Stimulated activated CD4-positive, alpha-beta T cell treated with anti-CD3 and anti-CD28 coated beads, Interleukin-4, amount 100 ng/mL, for 4 hours (primary cell): ENCODE measurements around the gene ZDHHC7.

Experiments
- DNase-seq, 2 experiments: peaks; one replicate each; pipeline ENCODE4 v3.0.0-alpha.2; 2020

Gene ZDHHC7

DNA sequence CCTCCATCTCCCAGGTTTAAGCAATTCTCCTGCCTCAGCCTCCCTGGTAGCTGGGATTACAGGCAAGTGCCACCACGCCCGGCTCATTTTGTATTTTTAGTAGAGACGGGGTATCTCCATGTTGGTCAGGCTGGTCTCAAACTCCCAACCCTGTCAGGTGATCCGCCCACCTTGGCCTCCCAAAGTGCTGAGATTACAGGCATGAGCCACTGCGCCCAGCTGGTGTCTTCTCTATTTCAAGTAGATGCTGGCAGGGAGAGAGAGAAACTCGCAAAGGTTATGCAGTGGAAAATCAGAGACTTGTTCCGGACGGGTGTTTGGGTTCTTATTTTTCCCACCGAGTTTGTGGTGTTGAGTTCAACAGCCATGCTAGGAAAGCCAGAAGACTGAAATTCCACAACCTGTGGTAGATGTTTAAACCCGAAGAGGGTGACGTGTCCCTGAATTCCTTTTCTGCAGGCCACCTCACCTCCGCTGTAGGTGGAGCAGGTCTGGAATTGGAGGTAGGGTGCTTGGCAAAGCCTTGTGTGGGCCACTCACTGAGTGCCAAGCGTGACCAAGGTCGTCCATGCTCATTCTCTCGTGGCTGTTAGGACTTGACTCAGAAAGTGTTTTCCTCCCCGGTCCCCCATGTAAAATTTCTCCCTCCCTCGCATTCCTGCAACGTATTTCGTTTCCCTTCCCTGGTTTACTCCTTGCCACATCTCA, 7.3 kb upstream of the ZDHHC7 start:
- no peak for DNase-seq

DNA sequence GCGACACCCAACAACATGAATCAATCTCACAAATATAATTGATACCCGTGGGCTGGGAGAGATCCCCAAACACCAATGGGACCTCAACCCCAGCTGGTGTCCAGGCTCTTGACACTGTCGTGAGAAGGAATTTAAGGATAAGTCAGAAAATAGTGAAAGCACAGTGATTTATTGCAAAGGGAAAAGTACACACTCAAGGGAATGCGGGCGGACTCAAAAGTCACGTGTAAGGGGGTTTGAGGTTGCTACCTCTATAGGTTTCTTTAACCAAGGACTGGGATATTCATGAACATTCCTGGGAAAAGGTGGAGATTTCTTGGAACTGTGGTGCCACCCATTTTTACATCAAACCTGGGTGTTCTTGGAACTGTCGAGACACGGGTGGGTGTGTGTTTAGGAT, 6.3 kb upstream of the ZDHHC7 start:
- DNase-seq, result no peak

DNA sequence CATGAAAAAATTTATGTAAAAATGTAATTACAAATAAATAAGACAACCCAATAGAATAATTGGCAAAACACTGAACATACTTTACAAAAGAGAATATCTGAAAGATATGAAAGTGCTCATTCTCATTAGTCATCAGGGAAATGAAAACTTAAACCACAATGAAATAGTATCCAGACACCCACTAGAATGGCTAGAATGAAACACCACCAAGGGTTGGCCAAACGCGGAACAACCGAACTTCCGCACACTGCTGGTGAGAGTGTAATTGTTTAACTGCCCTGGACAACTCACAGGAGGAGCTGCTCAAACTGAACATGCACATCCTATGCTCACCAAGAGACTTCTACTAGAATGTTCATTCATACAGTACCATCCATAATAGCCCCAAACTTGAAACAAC, 5.8 kb upstream of the ZDHHC7 start:
- no peak for DNase-seq

DNA sequence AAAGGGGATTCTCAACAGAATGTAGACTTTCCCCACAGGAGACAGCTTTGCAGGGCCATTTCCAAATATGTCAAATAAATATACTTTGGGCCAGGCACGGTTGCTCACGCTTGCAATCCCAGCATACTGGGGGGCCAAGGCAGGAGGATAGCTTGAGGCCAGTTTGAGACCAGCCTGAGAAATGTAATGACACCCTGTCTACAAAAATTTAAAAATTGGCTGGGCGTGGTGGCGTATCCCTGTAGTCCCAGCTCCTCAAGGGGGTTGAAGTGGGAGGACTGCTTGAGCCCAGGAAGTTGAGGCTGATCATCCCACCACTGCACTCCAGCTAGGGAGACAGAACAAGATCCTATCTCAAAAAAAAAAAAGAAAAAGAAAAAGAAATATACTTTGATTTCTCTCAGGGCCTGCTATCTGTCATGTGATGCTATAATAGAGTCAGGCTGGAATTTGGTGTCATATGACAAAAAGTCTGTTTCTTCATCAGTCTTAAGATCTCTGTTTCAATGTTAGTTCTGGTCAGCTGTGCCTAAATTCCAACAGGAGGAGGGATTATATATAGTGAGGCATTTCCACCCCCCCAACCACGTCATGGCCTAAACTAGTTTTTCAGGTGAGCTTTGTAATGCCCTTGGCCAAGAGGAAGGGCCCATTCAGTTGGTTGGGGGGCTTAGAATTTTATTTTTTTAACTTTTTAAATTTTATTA, 4.3 kb upstream of the ZDHHC7 start:
- DNase-seq, result no peak

DNA sequence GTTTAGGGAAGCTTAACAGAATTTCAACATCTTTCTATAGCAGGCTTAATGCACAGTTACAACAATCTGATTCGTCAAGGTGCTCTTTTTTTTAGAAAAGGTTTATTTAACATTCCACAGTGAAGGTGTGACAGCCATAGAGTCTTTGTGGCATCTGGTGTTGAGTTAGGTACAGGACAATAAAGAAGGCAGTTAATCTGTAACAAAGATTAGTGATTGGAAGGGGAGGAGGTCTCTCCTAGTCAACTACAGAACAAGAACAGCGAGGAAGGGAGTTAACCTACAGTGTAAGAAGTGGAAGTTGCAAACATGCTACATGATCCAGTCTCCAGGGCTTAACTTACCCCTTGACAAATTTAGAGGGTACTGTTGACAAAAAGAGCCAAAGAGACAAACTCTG, 3.0 kb upstream of the ZDHHC7 start:
- no peak for DNase-seq

DNA sequence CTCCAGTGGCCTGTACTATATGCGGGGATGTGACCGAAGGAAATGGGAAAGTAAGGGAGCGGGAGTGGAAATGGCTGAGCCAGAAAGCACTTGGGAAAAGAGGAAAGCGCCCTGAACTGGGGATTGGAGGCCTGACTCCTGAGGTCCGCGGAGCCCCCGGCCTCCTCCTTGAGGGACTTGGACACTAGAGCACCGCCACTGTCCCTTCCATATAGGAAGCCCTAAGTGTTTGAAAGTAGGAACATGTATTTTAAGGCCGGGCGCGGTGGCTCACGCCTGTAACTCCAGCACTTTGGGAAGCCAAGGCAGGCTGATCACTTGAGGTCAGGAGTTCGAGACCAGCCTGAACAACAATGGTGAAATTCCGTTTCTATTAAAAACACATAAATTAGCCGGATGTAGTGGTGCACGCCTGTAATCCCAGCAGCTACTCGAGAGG, 530 bp upstream of the ZDHHC7 start:
- no peak for DNase-seq

DNA sequence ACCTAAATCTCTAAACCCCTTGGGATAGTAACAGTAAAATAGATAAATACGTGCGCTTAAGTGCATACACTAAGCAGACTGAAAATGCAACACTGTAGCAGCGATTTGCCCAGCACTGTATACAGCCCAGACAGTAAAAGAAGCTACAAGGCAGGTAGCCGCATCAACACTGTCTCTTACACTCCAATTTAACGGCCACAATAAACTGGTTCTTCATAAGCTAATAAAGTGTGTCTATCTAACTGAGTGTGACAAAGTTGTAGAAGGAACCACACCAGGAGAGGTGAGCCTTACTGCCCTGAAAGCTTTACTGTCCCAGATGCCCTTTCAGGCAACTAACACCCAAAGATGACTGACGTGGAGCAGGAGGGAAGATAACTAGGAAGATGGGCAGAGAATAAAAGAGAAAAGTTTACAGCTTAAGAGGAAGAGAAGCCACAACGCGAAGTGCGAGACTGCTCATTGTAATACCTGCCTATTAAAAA, 847 bp downstream of the ZDHHC7 start:
- no peak for DNase-seq

DNA sequence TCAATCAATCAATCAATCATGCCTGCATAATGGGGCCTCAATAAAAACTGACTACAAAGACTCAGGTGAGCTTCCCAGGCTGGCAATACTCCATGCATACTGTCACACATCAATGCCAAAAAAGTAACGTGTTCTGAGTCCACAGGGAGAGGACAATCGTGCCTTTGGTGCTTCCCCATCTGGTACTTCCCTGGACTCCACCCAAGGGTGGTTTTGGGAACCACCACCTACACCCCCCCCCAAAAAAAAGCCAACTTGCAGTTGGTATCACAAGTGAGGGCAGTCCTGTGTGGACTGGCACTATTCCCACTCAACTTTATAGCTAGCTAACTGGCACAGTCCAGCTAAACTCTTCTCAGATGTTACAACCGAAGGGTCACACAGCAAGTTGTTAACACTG, 3.1 kb downstream of the ZDHHC7 start:
- no peak for DNase-seq

DNA sequence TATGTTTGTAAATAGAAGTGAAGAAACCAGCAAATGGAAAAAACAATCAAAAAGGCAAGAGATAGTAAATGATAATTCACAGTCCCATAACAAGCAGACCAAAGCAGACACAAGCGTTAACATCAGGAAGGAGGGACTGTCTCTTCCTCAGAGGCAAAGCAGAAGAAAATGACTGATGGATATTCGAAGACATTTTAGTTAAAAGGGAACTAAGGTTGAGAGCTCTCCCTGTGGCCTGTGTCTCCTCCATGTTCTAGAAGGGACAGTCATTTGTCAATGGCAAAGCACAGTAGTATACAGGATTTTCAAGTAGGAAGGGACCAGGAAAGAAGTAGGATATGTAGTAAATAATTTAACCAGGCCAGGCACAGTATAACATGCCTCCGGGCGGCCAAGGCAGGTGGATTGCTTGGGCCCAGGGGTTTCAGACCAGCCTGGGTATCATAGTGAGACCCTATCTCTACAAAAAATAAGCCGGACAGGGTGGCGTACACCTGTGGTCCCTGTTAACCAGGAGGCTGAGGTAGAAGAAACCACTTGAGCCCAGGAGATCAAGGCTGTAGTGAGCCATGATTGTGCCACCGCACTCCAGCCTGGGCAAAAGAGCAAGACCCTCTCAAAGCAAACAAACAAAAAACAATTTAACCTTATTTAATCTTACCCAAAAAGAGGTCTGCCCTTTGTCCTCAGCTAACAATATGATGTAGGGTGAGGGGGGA, 3.7 kb downstream of the ZDHHC7 start:
- no peak for DNase-seq

DNA sequence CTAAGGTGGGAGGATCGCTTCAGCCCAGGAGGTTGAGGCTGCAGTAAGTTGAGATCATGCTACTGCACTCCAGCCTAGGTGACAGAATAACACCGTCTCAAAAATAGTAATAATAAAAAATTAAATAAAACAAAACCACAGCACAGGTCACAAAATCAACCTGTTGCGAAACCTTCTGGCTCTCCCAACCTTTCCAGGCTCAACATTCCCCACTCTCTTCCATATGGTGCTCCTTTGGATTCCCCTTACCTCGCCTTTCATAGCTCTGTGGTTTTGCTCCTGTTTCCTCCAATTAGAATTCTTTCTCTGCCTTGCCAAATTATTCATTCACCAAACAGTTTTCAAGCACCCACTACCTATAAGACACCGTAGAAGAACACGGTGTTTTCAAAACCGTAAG, 4.7 kb downstream of the ZDHHC7 start:
- no peak for DNase-seq

DNA sequence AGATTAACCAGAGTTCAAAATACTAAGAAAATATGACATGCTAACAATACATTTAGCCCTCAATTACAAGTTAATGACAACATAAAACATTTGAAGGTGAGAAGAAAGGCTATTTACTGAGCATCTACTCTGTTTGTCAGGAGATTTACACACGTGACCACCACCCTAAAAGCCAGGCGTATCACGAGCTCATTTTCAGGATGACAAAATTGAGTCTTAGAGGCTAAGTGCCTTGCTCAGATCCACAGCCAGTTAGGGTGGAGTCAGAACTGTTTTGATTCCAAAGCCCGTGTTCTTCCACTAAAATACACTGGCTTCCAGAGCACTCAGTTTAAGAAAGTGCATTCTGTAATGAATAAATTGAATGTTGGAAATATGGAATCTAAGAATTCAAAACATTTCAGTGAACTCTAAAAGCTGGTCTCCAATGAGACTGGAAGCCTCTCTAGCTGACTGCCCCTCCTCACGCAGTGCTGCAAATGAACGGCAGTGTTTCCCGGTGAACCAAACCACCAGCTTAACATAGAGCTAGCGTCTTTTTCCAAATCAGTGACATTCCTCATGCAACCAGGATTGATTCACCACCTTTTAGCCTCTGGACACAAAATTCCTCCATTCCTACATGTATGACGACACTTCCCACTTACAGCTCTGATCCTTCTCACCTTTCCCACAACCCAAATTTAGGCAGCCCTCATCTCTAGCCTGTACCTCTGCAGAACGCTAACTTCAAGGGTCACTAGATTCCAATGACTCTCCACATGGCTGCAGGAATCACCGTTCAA, 5.9 kb downstream of the ZDHHC7 start:
- no peak for DNase-seq

DNA sequence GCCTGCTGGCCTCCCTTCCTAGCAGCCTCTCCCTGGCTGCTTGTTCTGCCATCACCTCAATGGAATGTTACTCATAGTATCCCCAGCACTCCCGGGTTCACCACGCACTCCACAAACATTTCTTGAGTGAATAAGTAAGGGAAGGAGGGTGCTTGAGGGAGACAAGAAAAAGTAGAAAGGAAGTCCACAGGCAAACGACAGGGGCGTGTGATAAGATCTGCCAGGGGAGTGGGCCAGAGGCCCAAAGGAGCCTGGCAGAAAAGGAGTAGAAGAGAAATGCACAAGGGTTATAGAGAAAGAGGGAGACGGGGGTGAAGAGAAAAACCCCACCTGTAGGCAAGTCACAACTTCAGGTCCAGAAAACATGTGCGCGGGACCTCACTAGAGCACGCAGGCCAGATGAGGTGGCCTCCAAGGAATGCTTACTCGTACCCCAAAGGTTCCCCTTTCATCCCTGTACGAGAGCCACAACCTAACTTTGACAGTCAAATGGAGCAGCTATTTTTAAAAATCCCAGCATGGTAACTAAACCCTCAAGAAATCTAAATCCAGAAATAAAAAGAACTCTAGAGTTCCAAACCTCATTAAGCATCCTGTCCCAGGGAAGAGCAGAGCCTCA, 6.6 kb downstream of the ZDHHC7 start:
- DNase-seq, result no peak

DNA sequence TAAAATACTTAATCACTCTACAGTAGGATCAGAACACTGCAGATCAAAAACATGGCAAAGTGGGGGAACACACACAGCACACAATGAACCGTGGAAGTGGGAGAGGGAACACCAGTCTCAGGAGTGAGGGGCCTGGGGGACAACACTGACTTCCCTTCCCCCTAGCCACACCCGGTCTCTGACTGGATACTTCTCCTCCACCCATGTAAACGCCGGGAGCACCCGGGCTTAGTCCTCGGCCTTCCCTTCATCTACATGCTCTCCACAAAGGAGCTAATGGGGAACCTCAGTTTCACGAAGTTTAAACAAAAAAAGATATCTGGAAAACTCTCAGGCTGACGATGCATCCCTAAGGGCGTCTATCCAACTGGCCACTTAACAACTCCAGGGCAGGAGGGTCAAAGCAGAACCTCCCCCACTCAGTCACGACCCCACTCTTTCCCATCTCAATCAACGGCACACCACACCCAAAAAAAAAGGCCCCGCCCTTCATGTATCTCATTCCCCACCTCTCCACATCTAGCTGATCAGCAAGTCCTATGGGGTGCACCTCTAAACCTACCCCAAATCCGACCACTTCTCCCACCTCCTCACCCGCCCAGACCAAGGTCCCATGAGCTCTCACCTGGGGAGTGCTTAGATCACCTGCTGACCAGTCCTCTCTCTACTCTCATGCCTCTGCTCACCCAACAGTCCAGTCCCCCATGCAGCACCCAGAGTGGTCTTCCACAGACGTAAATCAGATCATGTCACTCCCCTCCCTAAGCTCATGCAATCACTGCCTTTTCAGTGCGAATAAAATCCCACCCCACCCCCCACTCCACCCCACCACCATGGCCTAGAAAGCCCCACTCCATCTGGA, 7.4 kb downstream of the ZDHHC7 start:
- DNase-seq, result no peak

DNA sequence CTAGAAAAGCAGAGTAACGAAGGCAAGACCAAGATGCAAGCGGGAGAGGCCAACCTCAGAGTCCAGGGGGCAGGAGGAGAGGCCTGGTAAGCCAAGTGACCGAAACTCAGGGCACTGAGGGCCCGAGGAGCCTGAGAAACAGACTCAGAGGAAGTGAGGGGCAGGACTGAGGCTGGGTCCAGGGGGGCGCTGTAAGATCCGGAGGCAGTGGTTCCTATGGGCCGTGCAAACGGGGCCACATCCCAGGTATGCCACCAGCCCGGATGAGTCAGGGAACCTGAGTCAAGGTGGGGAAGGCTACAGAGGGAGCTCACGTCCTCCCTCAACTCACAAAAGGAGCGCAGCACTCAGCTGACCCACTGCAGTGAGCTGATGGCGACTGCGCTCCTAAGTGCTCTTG, 8.3 kb downstream of the ZDHHC7 start:
- no peak for DNase-seq

DNA sequence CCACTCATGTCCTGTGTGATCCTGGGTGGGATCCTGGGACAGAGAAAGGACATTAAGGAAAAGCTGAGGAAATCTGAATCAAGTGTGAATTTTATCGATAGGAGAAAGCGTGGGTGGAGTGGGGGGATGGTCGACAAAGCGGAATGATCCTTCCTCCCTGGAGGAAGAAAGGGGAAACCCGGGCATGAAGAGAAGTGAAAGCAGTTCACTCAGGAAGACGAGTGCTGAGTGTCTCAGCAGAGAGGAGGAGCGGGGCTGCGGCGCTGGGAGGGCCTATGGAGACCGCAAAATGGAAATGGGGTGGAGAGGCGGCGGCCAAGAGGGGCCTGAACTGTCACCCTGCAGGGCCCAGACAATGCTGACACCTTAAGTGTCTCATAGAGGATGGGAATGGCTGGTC, 8.7 kb downstream of the ZDHHC7 start:
- DNase-seq, result no peak

DNA sequence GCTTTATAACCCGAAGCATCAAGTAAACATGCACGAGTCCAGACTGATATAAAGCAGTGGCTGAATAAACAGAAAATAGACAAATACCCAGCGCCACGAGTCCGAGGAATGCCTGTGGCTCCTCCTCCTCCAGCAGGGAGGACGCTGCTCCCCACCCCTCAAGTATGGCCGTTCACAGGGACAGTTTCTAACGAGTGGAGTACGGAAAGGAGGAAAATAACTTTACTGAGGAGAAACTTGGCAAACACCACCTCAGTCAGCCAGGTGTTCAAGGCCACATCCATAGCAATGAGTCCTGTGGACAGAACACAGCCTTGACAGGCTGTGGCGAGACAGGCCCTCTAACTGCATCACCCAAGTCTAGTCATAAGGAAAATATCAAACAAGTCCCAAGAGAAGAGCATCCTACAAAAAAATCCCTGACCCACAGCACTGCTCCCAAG, 9.2 kb downstream of the ZDHHC7 start:
- DNase-seq, result no peak

DNA sequence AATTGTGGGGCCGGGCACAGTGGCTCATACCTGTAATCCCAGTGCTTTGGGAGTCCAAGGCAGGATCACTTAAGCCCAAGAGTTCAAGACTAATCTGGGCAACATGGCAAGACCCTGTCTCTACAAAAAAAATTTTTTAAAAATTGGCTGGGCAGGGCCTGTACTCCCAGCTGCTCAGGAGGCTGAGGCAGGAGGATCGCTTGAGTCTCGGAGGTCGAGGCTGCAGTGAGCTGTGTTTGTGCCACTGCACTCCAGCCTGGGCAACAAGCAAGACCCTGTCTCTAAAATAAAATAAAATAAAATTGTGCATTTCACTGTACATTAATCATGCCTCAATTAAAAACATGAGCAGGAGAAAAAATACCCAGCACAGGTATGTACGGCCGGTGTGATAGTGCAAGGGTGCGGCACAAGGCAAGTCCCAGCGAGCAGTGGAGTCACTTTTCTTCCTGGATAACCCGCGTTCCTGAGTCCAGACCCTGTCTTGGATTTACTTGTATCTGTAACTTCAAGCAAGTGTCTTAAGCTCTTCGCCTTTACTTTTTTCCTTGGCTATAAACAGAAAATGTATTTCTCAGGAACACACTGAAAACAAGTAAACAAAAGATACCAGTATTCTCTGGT, 11.4 kb downstream of the ZDHHC7 start:
- no peak for DNase-seq

DNA sequence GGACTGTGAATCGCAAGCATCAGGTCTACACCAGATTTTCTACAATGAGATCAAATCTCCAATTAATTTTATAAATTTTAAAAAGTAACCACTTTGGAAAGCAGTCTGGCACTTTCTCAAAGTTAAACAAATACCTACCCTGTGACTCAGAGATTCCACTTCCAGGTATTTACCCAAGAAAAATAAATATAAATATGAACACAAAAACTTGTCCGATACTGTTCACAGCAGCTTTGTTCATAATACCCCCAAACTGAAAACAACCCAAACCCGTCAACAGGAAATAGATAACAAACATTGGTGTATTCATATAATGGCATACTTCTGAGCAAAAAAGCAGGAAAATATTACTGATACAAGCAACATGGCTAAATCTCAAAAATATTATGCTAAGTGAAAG, 12.1 kb downstream of the ZDHHC7 start:
- DNase-seq, result no peak

DNA sequence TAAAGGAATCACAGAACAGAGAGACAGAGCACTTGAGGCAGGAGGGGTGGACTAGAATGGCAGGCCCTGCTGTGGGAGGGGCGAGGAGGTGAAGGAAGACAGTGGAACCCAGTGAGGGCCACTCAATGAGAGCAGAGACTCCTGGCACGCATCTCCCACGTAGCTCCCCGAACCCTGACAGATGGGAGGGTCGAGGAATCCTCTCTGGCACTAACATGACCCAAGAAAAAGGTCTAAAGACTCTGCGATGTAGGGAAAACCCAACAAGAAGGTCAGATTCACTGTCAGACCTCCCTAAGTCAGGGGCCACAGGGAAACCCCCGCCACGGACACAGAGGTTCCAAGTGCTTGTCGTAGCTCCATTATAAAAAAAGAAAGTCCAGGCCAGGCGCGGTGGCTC, 15.0 kb downstream of the ZDHHC7 start:
- DNase-seq, result no peak

DNA sequence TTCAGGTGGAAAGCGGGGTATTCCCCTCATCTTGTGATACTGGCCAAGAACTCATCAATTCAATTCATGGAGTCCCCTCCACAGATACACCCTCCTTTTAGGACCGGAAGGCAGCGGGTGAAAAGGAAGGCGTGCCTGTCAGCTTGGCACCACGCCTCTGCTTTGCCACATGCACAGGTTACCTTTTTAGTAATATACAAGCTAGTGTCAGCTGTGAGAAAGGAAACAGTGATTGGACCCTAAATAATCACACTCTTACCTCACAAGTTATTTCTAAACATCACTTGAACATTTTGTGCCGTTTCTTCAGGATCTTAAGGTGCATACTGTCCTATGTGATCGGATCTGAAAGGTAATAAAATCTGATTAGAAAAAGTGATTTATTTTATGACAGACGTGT, 15.7 kb downstream of the ZDHHC7 start:
- peak in 1 of 2 experiments; percentile 18 for DNase-seq

DNA sequence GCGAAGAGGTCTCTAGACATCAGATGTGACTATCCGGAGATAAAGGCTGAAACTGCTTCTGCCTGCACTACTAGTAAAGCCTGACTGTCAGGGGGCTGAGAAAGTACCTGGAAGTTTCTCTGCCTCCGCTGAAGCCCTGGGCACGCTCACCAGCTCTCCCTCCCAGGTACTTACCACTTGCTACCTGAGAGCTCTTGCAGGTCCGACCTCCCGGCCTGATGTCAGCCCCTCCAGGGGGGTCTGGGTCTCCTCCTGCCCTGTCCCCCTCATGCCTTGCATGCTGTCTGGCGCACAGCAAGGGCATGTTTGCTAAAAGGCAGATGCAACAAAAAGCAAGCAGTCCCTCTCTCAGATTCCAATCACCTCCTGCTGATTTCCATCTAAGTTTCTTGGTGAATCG, 17.4 kb downstream of the ZDHHC7 start:
- no peak for DNase-seq
